PC-9 (cell line): ENCODE measurements around the gene PIKFYVE. TPM values are rescaled to one million over a fixed set of nuclear protein-coding genes. Genes with fewer than 3 reads are reported as not detected.

Experiments
- BruUV-seq: library from RNA; stranded (reverse); fragments of 400-500 nt; replicated peaks from 2 replicates; lab custom pipeline; 2021; lab: Mats Ljungman, UMichigan
- CTCF ChIA-PET: fragments of 300-600 bp; sonication (Branson Sonifier 250); formaldehyde crosslinking; loops from one replicate; lab custom pipeline; 2022; ENCODE audit warnings: antibody characterized with exemption; lab: Charles Lee
- POLR2A ChIA-PET: fragments of 300-600 bp; sonication (Branson Sonifier 250); formaldehyde crosslinking; loops from one replicate; lab custom pipeline; 2022; ENCODE audit warnings: antibody characterized with exemption; ENCODE audit not compliant: unreplicated experiment; lab: Charles Lee
- DNase-seq, 2 experiments: peaks; one replicate each; pipeline versions ENCODE4 v3.0.0 to v3.0.0-alpha.2; 2015 to 2022; ENCODE audit warnings: mixed read lengths in 1 of 2
- H2AFZ ChIP-seq: fragments of 200-600 bp; sonication (generic); 2 replicates; pipeline ENCODE4 v1.8.1; 2017; ENCODE audit warnings: antibody characterized with exemption
- H3F3A ChIP-seq: fragments of 200-600 bp; sonication (generic); 2 replicates; pipeline ENCODE4 v1.8.1; 2017; ENCODE audit warnings: antibody characterized with exemption, mild to moderate bottlenecking, low read depth; ENCODE audit not compliant: insufficient read depth
- H3K27ac ChIP-seq: fragments of 200-600 bp; sonication (generic); 2 replicates; pipeline ENCODE4 v1.6.1; 2016; ENCODE audit warnings: mixed run types
- H3K27me3 ChIP-seq: fragments of 200-600 bp; sonication (generic); 2 replicates; pipeline ENCODE4 v1.6.1; 2016; ENCODE audit warnings: low read depth, mixed run types; ENCODE audit not compliant: insufficient read depth
- H3K36me3 ChIP-seq: fragments of 200-600 bp; sonication (generic); 2 replicates; pipeline ENCODE4 v1.6.1; 2016; ENCODE audit warnings: low read depth, mixed run types
- H3K4me1 ChIP-seq: fragments of 200-600 bp; sonication (generic); replicated peaks from 2 replicates; pipeline ENCODE4 v1.6.1; 2016; ENCODE audit warnings: mixed run types; ENCODE audit not compliant: insufficient read depth
- H3K4me2 ChIP-seq: fragments of 200-600 bp; sonication (generic); 2 replicates; pipeline ENCODE4 v1.6.1; 2017; ENCODE audit warnings: mixed run types
- H3K4me3 ChIP-seq: fragments of 200-600 bp; sonication (generic); 2 replicates; pipeline ENCODE4 v1.6.1; 2016; ENCODE audit warnings: mixed run types
- H3K79me2 ChIP-seq: fragments of 200-600 bp; sonication (generic); 2 replicates; pipeline ENCODE4 v1.6.1; 2017; ENCODE audit warnings: low read depth, mixed run types
- H3K9me2 ChIP-seq: fragments of 200-600 bp; sonication (generic); 2 replicates; pipeline ENCODE4 v1.8.1; 2017; ENCODE audit warnings: mild to moderate bottlenecking; ENCODE audit not compliant: insufficient read depth
- H3K9me3 ChIP-seq: fragments of 200-600 bp; sonication (generic); 2 replicates; pipeline ENCODE4 v1.8.1; 2016; ENCODE audit warnings: low read depth; ENCODE audit not compliant: insufficient read depth
- H4K20me1 ChIP-seq: fragments of 200-600 bp; sonication (generic); 2 replicates; pipeline ENCODE4 v1.8.1; 2017; ENCODE audit not compliant: insufficient read depth
- EZH2 ChIP-seq: fragments of 200-600 bp; sonication (generic); IDR thresholded peaks from 2 replicates; pipeline ENCODE4 v1.8.0; 2017; ENCODE audit warnings: antibody characterized with exemption, low read depth
- intact Hi-C: fragments of 100-400 bp; cut with micrococcal nuclease; formaldehyde crosslinking; loops from one replicate; pipeline ENCODE4 v1.10.0; 2022; ENCODE audit not compliant: unreplicated experiment
- total RNA-seq: library from RNA; stranded (reverse); gene quantifications from 2 replicates; pipeline ENCODE4 v1.2.3, GENCODE V29; 2021
- TF ChIP-seq, protein P1 (sequence below): fragments of 200-600 bp; sonication (generic); conservative IDR thresholded peaks from 2 replicates; pipeline ENCODE4 v1.6.1; 2017; ENCODE audit warnings: mixed run types, antibody characterized with exemption, mild to moderate bottlenecking, moderate library complexity

The PIKFYVE gene
- total RNA-seq, 1 experiment from 2014 or later = 14.6 TPM

DNA sequence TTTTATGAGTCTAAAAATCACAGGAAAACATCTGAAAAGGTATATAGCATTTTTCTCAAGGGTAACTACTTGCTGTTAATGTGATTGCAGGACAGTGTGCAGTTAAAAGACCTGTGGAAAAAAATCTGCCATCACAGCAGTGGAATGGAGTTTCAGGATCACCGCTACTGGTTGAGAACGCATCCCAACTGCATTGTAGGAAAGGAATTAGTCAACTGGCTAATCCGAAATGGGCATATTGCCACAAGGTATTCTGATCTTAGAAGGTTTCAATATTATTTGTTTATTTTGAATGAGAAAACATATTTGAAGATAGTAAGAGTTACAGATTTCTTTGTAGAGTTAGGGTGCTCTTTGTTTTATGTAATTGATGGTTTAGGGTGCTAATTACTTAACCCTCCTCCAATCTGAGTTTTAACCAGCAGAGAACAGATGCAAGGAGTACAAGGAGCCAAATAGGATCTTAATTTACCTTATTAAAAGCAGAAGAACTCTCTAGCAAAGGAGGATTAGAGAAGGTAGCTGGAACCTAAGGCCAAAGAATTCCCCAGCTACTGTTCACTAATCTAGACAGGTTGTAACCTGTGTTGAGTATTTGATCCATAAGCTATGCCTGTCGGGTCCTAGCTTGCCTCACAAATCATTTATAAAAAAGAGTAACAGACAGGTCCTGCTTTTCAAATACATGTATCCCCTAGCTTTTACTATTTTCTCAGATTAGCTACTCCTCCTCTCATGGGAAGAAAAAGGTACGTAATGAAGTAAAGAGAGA, 35.0 kb downstream of the PIKFYVE start:
- TF ChIP-seq, protein P1, sequence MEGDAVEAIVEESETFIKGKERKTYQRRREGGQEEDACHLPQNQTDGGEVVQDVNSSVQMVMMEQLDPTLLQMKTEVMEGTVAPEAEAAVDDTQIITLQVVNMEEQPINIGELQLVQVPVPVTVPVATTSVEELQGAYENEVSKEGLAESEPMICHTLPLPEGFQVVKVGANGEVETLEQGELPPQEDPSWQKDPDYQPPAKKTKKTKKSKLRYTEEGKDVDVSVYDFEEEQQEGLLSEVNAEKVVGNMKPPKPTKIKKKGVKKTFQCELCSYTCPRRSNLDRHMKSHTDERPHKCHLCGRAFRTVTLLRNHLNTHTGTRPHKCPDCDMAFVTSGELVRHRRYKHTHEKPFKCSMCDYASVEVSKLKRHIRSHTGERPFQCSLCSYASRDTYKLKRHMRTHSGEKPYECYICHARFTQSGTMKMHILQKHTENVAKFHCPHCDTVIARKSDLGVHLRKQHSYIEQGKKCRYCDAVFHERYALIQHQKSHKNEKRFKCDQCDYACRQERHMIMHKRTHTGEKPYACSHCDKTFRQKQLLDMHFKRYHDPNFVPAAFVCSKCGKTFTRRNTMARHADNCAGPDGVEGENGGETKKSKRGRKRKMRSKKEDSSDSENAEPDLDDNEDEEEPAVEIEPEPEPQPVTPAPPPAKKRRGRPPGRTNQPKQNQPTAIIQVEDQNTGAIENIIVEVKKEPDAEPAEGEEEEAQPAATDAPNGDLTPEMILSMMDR = no peak
- TF ChIP-seq EZH2 = no peak
- intact Hi-C loops = no loop called here
- ChIA-PET CTCF (no interaction called here), POLR2A (interaction anchor here (0.7 kb wide), 1 partner anchor 61 kb away, joined by 3 read pairs; no protein-coding TSS in a partner anchor)
- Histone ChIP-seq H2AFZ (no peak overlapping the region), H3K4me2 (no peak overlapping the region), H4K20me1 (no peaks in the 10 kb centered on the region), H3K4me1 (no peaks in the 10 kb centered on the region), H3K36me3 (no peaks in the 10 kb centered on the region), H3F3A (no peaks in the 10 kb centered on the region), H3K79me2 (no peaks in the 10 kb centered on the region), H3K9me2 (no peaks in the 10 kb centered on the region), H3K27ac (no peak overlapping the region), H3K27me3 (no peaks in the 10 kb centered on the region), H3K4me3 (no peak overlapping the region), H3K9me3 (no peaks in the 10 kb centered on the region)
- DNase-seq = no peak
- BruUV-seq = no TSS peak

DNA sequence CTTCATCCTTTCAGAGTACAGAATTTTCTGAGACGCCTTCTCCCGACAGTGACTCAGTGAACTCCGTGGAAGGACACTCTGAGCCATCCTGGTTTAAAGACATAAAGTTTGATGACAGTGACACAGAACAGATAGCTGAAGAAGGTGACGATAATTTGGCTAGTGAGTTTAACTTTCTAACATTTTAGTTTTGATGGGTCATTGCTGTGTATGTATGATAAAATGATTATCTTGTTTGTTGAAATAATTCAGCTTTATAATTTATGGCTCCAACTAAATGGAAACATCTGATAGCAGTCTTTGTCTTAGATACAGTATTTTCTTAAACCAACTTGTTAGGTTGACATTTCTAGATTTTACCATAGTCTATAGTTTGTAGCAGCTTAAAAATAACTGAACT, 38.1 kb downstream of the PIKFYVE start:
- H3F3A ChIP-seq = no peaks in the 10 kb centered on the region
- intact Hi-C loops = no loop called here
- H3K4me2 ChIP-seq = no peak overlapping the region
- no peaks in the 10 kb centered on the region for H3K9me3 ChIP-seq
- H3K4me1 ChIP-seq = no peaks in the 10 kb centered on the region
- BruUV-seq = no TSS peak
- H3K9me2 ChIP-seq = no peaks in the 10 kb centered on the region
- H3K36me3 ChIP-seq = no peaks in the 10 kb centered on the region
- no peaks in the 10 kb centered on the region for H3K27me3 ChIP-seq
- H3K4me3 ChIP-seq = no peak overlapping the region
- no peak for DNase-seq
- no peak for TF ChIP-seq EZH2
- TF ChIP-seq, protein P1 = no peak
- no peak overlapping the region for H2AFZ ChIP-seq
- H3K79me2 ChIP-seq = no peaks in the 10 kb centered on the region
- ChIA-PET POLR2A (no interaction called here), CTCF (no interaction called here)
- H3K27ac ChIP-seq = no peak overlapping the region
- no peaks in the 10 kb centered on the region for H4K20me1 ChIP-seq

DNA sequence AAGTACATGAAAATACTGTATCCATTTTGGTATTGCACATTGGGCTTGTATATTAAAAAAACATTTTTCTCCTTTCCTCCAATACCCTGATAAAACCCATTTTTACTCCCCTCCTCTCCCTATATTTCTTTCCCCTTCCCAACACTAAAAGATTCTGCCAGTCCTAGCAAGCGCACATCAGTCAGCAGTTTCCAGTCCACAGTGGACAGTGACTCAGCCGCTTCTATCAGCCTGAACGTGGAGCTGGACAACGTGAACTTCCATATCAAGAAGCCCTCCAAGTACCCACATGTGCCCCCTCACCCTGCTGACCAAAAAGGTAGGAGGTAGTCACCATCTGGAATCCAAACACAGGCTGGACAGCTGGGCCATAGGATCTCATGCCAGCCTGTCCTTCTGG, 38.6 kb downstream of the PIKFYVE start:
- H3F3A ChIP-seq = no peaks in the 10 kb centered on the region
- H3K9me3 ChIP-seq = no peaks in the 10 kb centered on the region
- no peaks in the 10 kb centered on the region for H4K20me1 ChIP-seq
- H3K36me3 ChIP-seq = no peaks in the 10 kb centered on the region
- CTCF ChIA-PET = no interaction called here
- TF ChIP-seq, protein P1 = no peak
- TF ChIP-seq EZH2 = no peak
- no peaks in the 10 kb centered on the region for H3K79me2 ChIP-seq
- POLR2A ChIA-PET = no interaction called here
- H3K4me1 ChIP-seq = no peaks in the 10 kb centered on the region
- no peaks in the 10 kb centered on the region for H3K9me2 ChIP-seq
- intact Hi-C loops = no loop called here
- BruUV-seq = no TSS peak
- no peak for DNase-seq
- H3K27ac ChIP-seq = no peak overlapping the region
- H3K4me3 ChIP-seq = no peak overlapping the region
- no peaks in the 10 kb centered on the region for H3K27me3 ChIP-seq
- H2AFZ ChIP-seq = no peak overlapping the region
- no peak overlapping the region for H3K4me2 ChIP-seq
